ENCODE measurements around the gene FEZF1.

FEZF1 gene

DNA sequence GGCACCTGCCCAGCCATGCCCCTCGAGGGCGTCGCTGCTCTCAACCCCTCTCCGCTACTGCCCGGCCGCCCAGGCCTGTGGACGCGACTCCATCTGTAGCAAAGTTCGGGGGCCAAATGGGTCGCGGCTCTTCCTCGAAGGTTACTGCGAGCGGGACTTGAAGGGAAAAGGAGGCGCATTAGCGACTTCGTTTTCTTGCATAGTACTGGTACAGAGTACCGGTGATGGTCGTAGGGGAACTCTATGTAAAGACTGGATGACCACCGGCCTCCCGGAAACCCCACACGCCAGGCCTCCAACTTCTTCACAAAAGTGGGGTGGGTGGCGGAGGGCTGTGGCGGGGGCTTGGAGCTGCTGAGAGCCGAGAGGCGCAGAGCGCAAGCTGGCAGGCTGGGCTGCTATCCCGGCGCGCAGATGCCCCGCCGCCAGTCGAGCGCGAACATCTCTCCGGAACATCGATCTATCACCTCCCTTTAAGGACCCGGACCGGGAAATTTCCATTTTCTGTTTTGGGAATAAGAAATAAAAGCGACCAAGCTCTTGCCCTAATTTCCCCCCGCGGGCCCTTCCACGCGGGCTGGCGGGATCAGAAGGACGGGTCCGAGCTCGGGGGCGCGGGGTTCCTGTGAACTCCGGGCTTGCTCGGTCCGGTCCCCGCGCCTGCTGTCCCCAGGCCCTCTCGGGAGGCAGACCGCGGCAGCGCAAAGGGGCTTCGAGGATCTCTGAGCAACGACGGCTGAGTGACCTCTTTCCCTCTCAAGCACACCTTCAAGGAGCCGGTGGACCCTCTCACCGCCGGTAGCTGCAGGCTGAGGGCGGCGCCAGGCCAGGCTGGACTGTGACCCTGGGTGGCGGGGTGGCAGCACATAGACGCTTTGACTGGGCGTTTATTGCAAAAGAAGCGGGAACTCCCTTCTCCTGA is 12.2 kb upstream of the FEZF1 start:
- DNase-seq, result no peak
- Histone ChIP-seq H3K27me3 (ENCODE audit: insufficient read depth, low read depth, severe bottlenecking) (peaks cover 68% of the 10 kb centered on the region), H3K4me3 (ENCODE audit: low read depth, low read length) (peak overlapping the region; percentile 31)

DNA sequence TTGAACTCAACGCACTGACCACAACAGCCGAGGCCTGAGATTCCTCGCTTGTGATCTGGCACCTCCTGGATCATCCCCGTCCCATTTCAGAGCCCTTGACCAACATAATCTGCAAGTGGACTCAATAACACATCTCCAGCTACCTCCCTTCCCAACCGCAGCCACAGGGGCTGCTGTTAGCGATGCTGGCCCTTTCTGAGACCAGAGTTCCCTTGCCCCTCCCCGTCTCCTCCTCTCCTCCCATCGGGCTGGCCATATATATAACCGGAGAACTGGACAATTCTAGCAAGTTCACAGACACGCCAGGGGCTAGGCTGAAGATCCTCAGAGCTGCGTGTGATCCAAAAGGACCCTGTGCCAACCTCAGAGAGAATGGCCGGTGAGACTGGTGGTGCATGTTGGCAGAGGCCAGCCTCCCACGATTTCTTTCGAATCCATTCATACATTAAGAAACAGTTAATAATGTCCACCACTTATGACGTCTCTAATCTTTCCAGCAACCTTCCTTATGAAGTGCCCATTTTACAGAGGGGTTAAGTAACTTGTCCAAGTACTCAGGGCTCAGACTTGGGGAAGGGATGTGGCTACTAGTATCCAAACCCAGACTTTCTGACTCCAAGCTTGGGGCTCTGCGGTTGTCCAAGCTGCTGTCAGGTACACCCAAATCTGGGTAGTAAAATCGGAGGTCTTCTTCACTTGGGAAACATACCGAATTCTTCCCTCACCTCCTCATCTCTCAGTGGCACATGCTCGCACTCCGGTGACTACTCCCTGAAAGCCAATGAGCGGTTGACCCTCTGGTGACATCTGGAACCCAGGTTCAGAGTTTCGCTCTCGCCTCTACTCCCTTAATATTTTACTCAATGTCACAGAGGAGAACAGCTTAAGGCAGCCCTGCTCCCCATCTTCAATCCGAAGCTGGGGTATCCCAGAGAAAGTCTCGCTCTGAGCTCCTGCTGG is 11.2 kb upstream of the FEZF1 start:
- H3K9me3 ChIP-seq (ENCODE audit: severe bottlenecking), result peaks cover 3% of the 10 kb centered on the region
- H3K27ac ChIP-seq, result no peak overlapping the region
- peaks cover 78% of the 10 kb centered on the region for H3K27me3 ChIP-seq (ENCODE audit: insufficient read depth, low read depth, severe bottlenecking)
- TF ChIP-seq, protein P1, sequence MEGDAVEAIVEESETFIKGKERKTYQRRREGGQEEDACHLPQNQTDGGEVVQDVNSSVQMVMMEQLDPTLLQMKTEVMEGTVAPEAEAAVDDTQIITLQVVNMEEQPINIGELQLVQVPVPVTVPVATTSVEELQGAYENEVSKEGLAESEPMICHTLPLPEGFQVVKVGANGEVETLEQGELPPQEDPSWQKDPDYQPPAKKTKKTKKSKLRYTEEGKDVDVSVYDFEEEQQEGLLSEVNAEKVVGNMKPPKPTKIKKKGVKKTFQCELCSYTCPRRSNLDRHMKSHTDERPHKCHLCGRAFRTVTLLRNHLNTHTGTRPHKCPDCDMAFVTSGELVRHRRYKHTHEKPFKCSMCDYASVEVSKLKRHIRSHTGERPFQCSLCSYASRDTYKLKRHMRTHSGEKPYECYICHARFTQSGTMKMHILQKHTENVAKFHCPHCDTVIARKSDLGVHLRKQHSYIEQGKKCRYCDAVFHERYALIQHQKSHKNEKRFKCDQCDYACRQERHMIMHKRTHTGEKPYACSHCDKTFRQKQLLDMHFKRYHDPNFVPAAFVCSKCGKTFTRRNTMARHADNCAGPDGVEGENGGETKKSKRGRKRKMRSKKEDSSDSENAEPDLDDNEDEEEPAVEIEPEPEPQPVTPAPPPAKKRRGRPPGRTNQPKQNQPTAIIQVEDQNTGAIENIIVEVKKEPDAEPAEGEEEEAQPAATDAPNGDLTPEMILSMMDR (IDR thresholded peaks at IDR 0.05; ENCODE audit: low read depth, low read length), result no peak
- H3K36me3 ChIP-seq, result no peaks in the 10 kb centered on the region
- DNase-seq, result no peak
- no peak overlapping the region for H3K4me3 ChIP-seq (ENCODE audit: low read depth, low read length)

More for the DNA sequence above, 12.2 kb upstream of the FEZF1 start:
- TF ChIP-seq, protein P1 (IDR thresholded peaks at IDR 0.05; ENCODE audit: low read depth, low read length), result no peak
- H3K27ac ChIP-seq, result no peak overlapping the region
- H3K36me3 ChIP-seq, result no peaks in the 10 kb centered on the region
- peaks cover 3% of the 10 kb centered on the region for H3K9me3 ChIP-seq (ENCODE audit: severe bottlenecking)

DNA sequence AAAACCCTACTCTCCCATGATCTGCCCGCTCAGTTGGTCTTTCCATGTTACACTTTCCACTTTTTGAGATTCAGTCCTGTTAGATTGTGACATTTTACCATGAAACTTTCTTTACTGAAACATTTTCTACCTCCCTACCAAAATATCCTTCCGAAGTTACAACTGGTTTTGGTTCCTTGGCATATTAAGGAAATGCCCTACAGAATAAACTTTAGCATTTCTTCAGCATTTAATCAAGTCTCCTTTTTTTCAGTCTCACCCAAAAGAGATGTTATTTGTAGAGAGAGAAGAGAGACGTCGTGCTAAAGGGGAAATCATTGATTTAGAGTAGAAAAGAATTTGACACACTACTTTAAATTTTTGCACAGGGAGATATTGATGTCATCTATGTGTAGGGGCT is 9.7 kb upstream of the FEZF1 start:
- no peaks in the 10 kb centered on the region for H3K36me3 ChIP-seq

DNA sequence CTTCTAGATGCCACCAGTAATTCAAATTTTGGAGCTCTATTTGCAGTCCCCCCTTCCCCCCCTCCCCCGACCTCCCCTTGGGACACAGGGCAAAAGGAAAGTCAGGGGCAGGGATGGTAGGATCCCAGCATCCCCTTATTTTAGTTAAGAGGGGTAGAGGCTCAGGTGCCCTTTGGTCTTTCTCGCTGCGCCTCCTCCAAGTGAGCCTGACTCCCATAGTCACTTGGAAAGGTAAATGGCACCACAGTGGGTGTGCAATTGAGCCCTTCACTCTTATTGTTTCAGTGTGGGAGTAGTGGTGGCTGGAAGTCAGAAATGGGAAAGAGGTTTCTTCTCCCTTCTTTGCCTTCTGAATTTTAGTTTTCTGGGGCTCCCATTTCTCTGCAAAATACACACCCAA is 8.2 kb upstream of the FEZF1 start:
- H3K27me3 ChIP-seq (ENCODE audit: insufficient read depth, low read depth, severe bottlenecking), result peaks cover 98% of the 10 kb centered on the region
- H3K4me3 ChIP-seq (ENCODE audit: low read depth, low read length), result no peak overlapping the region
- TF ChIP-seq, protein P1 (IDR thresholded peaks at IDR 0.05; ENCODE audit: low read depth, low read length), result no peak
- peaks cover 3% of the 10 kb centered on the region for H3K9me3 ChIP-seq (ENCODE audit: severe bottlenecking)
- DNase-seq, result no peak
- no peak overlapping the region for H3K27ac ChIP-seq
- H3K36me3 ChIP-seq, result no peaks in the 10 kb centered on the region

More for the DNA sequence above, 9.7 kb upstream of the FEZF1 start:
- Histone ChIP-seq H3K9me3 (ENCODE audit: severe bottlenecking) (peaks cover 3% of the 10 kb centered on the region), H3K4me3 (ENCODE audit: low read depth, low read length) (no peak overlapping the region), H3K27me3 (ENCODE audit: insufficient read depth, low read depth, severe bottlenecking) (peaks cover 93% of the 10 kb centered on the region), H3K27ac (no peak overlapping the region)
- TF ChIP-seq, protein P1 (IDR thresholded peaks at IDR 0.05; ENCODE audit: low read depth, low read length), result no peak
- DNase-seq, result no peak

DNA sequence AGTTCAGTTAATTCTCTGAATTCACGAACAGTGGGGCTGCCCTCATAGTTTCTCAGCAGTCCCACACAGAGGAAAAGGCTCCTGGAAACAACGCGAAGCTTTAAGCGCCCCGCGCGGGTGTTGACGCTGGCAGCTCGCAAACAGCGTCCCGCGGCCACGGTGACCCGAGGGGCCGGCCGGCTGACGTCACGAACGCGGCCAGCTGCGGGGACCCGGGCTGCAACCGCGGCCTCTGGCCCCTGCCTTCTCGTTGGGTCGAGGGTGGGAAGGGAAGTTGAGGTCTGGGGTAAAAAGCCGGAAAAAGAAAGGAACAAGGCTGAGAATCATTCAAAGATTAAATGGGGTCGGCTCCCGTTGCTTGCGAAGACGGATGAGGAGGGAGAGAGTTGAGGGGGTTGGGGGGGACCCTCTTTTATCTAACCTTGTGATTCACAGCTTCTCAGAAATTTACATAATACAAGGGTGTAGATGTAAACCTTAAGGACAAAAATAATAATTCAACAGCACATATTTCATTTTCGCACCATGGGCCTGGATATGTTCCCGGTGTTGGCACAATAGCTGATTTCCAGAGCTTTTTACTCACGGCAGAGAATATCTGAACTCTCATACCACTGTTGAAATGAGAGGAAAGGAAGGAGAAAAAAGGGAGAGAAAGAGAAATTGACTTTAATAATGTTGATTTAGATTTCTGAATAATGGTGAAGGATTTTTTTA is 7.3 kb upstream of the FEZF1 start:
- Histone ChIP-seq H3K27ac (no peak overlapping the region), H3K9me3 (ENCODE audit: severe bottlenecking) (peaks cover 3% of the 10 kb centered on the region), H3K27me3 (ENCODE audit: insufficient read depth, low read depth, severe bottlenecking) (peaks cover 98% of the 10 kb centered on the region), H3K36me3 (no peaks in the 10 kb centered on the region), H3K4me3 (ENCODE audit: low read depth, low read length) (peak overlapping the region; percentile 20)
- TF ChIP-seq, protein P1 (IDR thresholded peaks at IDR 0.05; ENCODE audit: low read depth, low read length), result no peak
- no peak for DNase-seq

Data from WERI-Rb-1 (cell line).